CD4-positive, alpha-beta memory T cell (primary cell): ENCODE results near the gene RANBP10. TPM values are rescaled to one million over a fixed set of nuclear protein-coding genes. Genes with fewer than 3 reads are reported as not detected.

Source experiments
- CTCF ChIA-PET: fragments of 350-600 bp; sonication (Branson Sonifier 250); formaldehyde crosslinking; loops from one replicate; lab custom pipeline; 2021; ENCODE audit warnings: inconsistent platforms; ENCODE audit not compliant: partially characterized antibody; lab: Charles Lee
- POLR2A ChIA-PET: fragments of 350-600 bp; sonication (Branson Sonifier 250); formaldehyde crosslinking; loops from one replicate; lab custom pipeline; 2021; ENCODE audit not compliant: partially characterized antibody; lab: Charles Lee
- DNase-seq, 5 donors: peaks; one replicate each; pipeline versions ENCODE4 v3.0.0 to v3.0.0-alpha.2; 2020 to 2022; ENCODE audit warnings: mixed read lengths in 1 of 5
- H3K27ac ChIP-seq: one replicate; pipeline ENCODE4 v1.7.0; 2013; ENCODE audit warnings: low read depth, low read length
- H3K27me3 ChIP-seq: 2 replicates; pipeline ENCODE4 v1.7.0; 2013; ENCODE audit warnings: mild to moderate bottlenecking, low read length, moderate library complexity; ENCODE audit not compliant: insufficient read depth
- H3K36me3 ChIP-seq: 2 replicates; pipeline ENCODE4 v1.7.0; 2013; ENCODE audit warnings: mild to moderate bottlenecking, low read length, moderate library complexity; ENCODE audit not compliant: insufficient read depth
- H3K4me1 ChIP-seq: 2 replicates; pipeline ENCODE4 v1.7.0; 2013; ENCODE audit warnings: mild to moderate bottlenecking, low read length, moderate library complexity; ENCODE audit not compliant: insufficient read depth
- H3K4me3 ChIP-seq, 2 donors: one replicate each; pipeline ENCODE4 v1.7.0; 2013; ENCODE audit warnings: low read length in 2 of 2, mild to moderate bottlenecking in 1 of 2
- H3K9me3 ChIP-seq, 2 donors: one replicate each; pipeline ENCODE4 v1.7.0; 2013; ENCODE audit warnings: low read length in 2 of 2, control low read depth in 1 of 2; ENCODE audit not compliant: control insufficient read depth in 1 of 2
- H3K27ac Mint-ChIP-seq, 7 donors: one replicate each; pipeline ENCODE4 v1.8.0; 2020 to 2021; ENCODE audit warnings: mixed read lengths in 7 of 7, mild to moderate bottlenecking in 6 of 7, inconsistent platforms in 3 of 7, moderate library complexity in 3 of 7
- H3K27me3 Mint-ChIP-seq, 2 donors: one replicate each; pipeline ENCODE4 v1.8.0; 2020 to 2021; ENCODE audit warnings: mixed read lengths in 2 of 2
- H3K36me3 Mint-ChIP-seq, 2 donors: one replicate each; pipeline ENCODE4 v1.8.0; 2020 to 2021; ENCODE audit warnings: mixed read lengths in 2 of 2, inconsistent platforms in 1 of 2, mild to moderate bottlenecking in 1 of 2
- H3K4me1 Mint-ChIP-seq, 4 donors: one replicate each; pipeline ENCODE4 v1.8.0; 2020 to 2021; ENCODE audit warnings: mixed read lengths in 4 of 4, mild to moderate bottlenecking in 1 of 4
- H3K4me3 Mint-ChIP-seq, 8 donors: one replicate each; pipeline ENCODE4 v1.8.0; 2020 to 2021; ENCODE audit warnings: mixed read lengths in 8 of 8, mild to moderate bottlenecking in 7 of 8, moderate library complexity in 6 of 8, inconsistent platforms in 3 of 8
- H3K9me3 Mint-ChIP-seq, 8 donors: one replicate each; pipeline ENCODE4 v1.8.0; 2020 to 2021; ENCODE audit warnings: mixed read lengths in 8 of 8, mild to moderate bottlenecking in 5 of 8, inconsistent platforms in 3 of 8, moderate library complexity in 1 of 8
- intact Hi-C: fragments of 100-400 bp; cut with micrococcal nuclease; formaldehyde crosslinking; loops from one replicate; pipeline ENCODE4 v1.15.1; 2023
- polyA plus RNA-seq, 2 donors: library from polyadenylated mRNA; unstranded; fragments of 300-500 nt; fragmentation: Illumina TruSeq; gene quantifications; one replicate each; pipeline ENCODE4 v1.2.3, GENCODE V29; 2021
- total RNA-seq, 2 experiments: library from RNA; stranded (reverse); gene quantifications; one replicate each; pipeline ENCODE4 v1.2.3, GENCODE V29; 2021

The RANBP10 gene
- total and polyA plus RNA-seq, 4 experiments from 2014 or later, result 7.1 to 27.8 (median 20.1) TPM

GRCh38 chr16:67720236-67720635, 86.1 kb downstream of the RANBP10 start:
- peak overlapping the region; percentile 69 to 81 for H3K4me3 ChIP-seq
- Mint-ChIP-seq H3K4me1 (peaks cover 29 to 50% (median 37%) of the 10 kb centered on the region in 4 donors), H3K9me3 (no peaks in the 10 kb centered on the region), H3K27me3 (no peaks in the 10 kb centered on the region), H3K27ac (peak overlapping the region; percentile 89 to 100 (median 98)), H3K4me3 (peak overlapping the region; percentile 94 to 99 (median 97)), H3K36me3 (peaks cover 5 to 20% of the 10 kb centered on the region in 2 donors)
- POLR2A ChIA-PET, result interaction anchor here (1.0 to 3.0 kb wide), 12 partner anchors 8 to 216 kb away, joined by 3 to 15 read pairs (median 5); partner anchors contain the start of genes C16orf86, CTCF, ENKD1 and PSMB10
- H3K27ac ChIP-seq, result peak overlapping the region; percentile 83
- no peaks in the 10 kb centered on the region for H3K27me3 ChIP-seq
- intact Hi-C loops, result no loop called here
- H3K36me3 ChIP-seq, result no peaks in the 10 kb centered on the region
- no peak for DNase-seq
- CTCF ChIA-PET, result interaction anchor here (0.9 to 3.6 kb wide), 5 partner anchors 9 to 199 kb away, joined by 3 to 25 read pairs (median 8); no protein-coding TSS in a partner anchor
- no peaks in the 10 kb centered on the region for H3K9me3 ChIP-seq
- H3K4me1 ChIP-seq, result peaks cover 27% of the 10 kb centered on the region

GRCh38 chr16:67719778-67720144, 86.6 kb downstream of the RANBP10 start:
- DNase-seq, result no peak
- Mint-ChIP-seq H3K9me3 (no peaks in the 10 kb centered on the region), H3K4me1 (peaks cover 29 to 50% (median 39%) of the 10 kb centered on the region in 4 donors), H3K27me3 (no peaks in the 10 kb centered on the region), H3K27ac (peak overlapping the region; percentile 89 to 100 (median 98)), H3K36me3 (peaks cover 0 to 17% of the 10 kb centered on the region in 2 donors), H3K4me3 (peak overlapping the region; percentile 94 to 99 (median 97))
- peak overlapping the region; percentile 83 for H3K27ac ChIP-seq
- no peaks in the 10 kb centered on the region for H3K36me3 ChIP-seq
- no peaks in the 10 kb centered on the region for H3K27me3 ChIP-seq
- CTCF ChIA-PET, result interaction anchor here (0.6 to 3.6 kb wide), 8 partner anchors 32 to 238 kb away, joined by 3 to 25 read pairs (median 5); partner anchors contain the start of genes ACD, ATP6V0D1, RANBP10 and TSNAXIP1
- no peaks in the 10 kb centered on the region for H3K9me3 ChIP-seq
- H3K4me1 ChIP-seq, result peaks cover 27% of the 10 kb centered on the region
- POLR2A ChIA-PET, result interaction anchor here (0.9 to 3.0 kb wide), 23 partner anchors 9 to 365 kb away, joined by 3 to 15 read pairs (median 6); partner anchors contain the start of genes ACD, C16orf86, CARMIL2 and CTCF
- intact Hi-C loops, result loop anchor here (1.0 to 5.0 kb wide), 3 partner anchors 57 to 157 kb away; partner anchors contain the start of genes ACD, CTCF, PARD6A and RANBP10
- H3K4me3 ChIP-seq, result peak overlapping the region; percentile 69 to 81

GRCh38 chr16:67719048-67719777, 87.1 kb downstream of the RANBP10 start, which contains the start of gene GFOD2:
Gene GFOD2, minus strand, starts transcription at chr16:67719316. Its CDS starts 33,601 bp downstream, at chr16:67685715.
- H3K4me3 ChIP-seq, result peak within 1 kb of the TSS; percentile 69 to 81
- peak; percentile 95 to 99 (median 96) for DNase-seq
- H3K27me3 Mint-ChIP-seq, result no peaks in the 10 kb centered on the region
- ChIA-PET POLR2A (interaction anchor here (0.9 to 3.0 kb wide), 23 partner anchors 10 to 366 kb away, joined by 3 to 15 read pairs (median 6); partner anchors contain the start of genes ACD, C16orf86, CARMIL2 and CTCF), CTCF (interaction anchor here (0.6 to 3.6 kb wide), 9 partner anchors 33 to 238 kb away, joined by 3 to 25 read pairs (median 5); partner anchors contain the start of genes ACD, ATP6V0D1, CARMIL2 and RANBP10)
- peak within 1 kb of the TSS; percentile 94 to 99 (median 97) for H3K4me3 Mint-ChIP-seq
- no peaks in the 10 kb centered on the region for H3K9me3 Mint-ChIP-seq
- H3K4me1 Mint-ChIP-seq, result peaks cover 29 to 50% (median 40%) of the 10 kb centered on the region in 4 donors
- peak within 1 kb of the TSS; percentile 89 to 100 (median 98) for H3K27ac Mint-ChIP-seq
- peaks cover 27% of the 10 kb centered on the region for H3K4me1 ChIP-seq
- peaks cover 0 to 14% of the 10 kb centered on the region in 2 donors for H3K36me3 Mint-ChIP-seq
- intact Hi-C loops, result loop anchor here (1.0 to 5.0 kb wide), 3 partner anchors 57 to 157 kb away; partner anchors contain the start of genes ACD, CTCF, PARD6A and RANBP10
- no peaks in the 10 kb centered on the region for H3K9me3 ChIP-seq
- peak within 1 kb of the TSS; percentile 83 for H3K27ac ChIP-seq
- no peaks in the 10 kb centered on the region for H3K36me3 ChIP-seq
- no peaks in the 10 kb centered on the region for H3K27me3 ChIP-seq

- H3K36me3 Mint-ChIP-seq, result peaks cover 0 to 16% of the 10 kb centered on the region in 2 donors
Measured at GRCh38 chr16:67718668-67719047, 87.7 kb downstream of the RANBP10 start.

GRCh38 chr16:67716097-67716496, 90.3 kb downstream of the RANBP10 start:
- DNase-seq, result no peak
- H3K4me1 ChIP-seq, result peaks cover 27% of the 10 kb centered on the region
- H3K36me3 ChIP-seq, result no peaks in the 10 kb centered on the region
- H3K27ac ChIP-seq, result no peak overlapping the region
- peak overlapping the region in 1 of 8 donors; percentile 11 for H3K4me3 Mint-ChIP-seq
- H3K9me3 Mint-ChIP-seq, result no peaks in the 10 kb centered on the region
- peaks cover 3 to 20% of the 10 kb centered on the region in 2 donors for H3K36me3 Mint-ChIP-seq
- peaks cover 41 to 65% (median 52%) of the 10 kb centered on the region in 4 donors for H3K4me1 Mint-ChIP-seq
- H3K27me3 Mint-ChIP-seq, result no peaks in the 10 kb centered on the region
- no peaks in the 10 kb centered on the region for H3K9me3 ChIP-seq
- no peak overlapping the region for H3K27ac Mint-ChIP-seq
- intact Hi-C loops, result loop anchor here (5.0 kb wide), 1 partner anchor 54 kb away; the partner anchor contains the start of genes ACD and PARD6A
- no peak overlapping the region for H3K4me3 ChIP-seq
- no peaks in the 10 kb centered on the region for H3K27me3 ChIP-seq
- CTCF ChIA-PET, result interaction anchor here (0.8 to 1.8 kb wide), 2 partner anchors 169 to 195 kb away, joined by 3 to 4 read pairs; no protein-coding TSS in a partner anchor
- POLR2A ChIA-PET, result interaction anchor here (1.2 kb wide), 1 partner anchor 13 kb away, joined by 3 read pairs; no protein-coding TSS in a partner anchor

More at GRCh38 chr16:67718668-67719047, 87.7 kb downstream of the RANBP10 start:
- peak overlapping the region; percentile 83 for H3K27ac ChIP-seq
- H3K4me1 Mint-ChIP-seq, result peaks cover 30 to 54% (median 42%) of the 10 kb centered on the region in 4 donors
- no peaks in the 10 kb centered on the region for H3K27me3 ChIP-seq
- peak overlapping the region in 6 of 7 donors; percentile 77 to 98 (median 87) for H3K27ac Mint-ChIP-seq
- no peaks in the 10 kb centered on the region for H3K27me3 Mint-ChIP-seq
- H3K4me3 Mint-ChIP-seq, result peak overlapping the region; percentile 94 to 99 (median 97)
- H3K9me3 Mint-ChIP-seq, result no peaks in the 10 kb centered on the region
- peak overlapping the region; percentile 69 to 81 for H3K4me3 ChIP-seq
- POLR2A ChIA-PET, result interaction anchor here (0.9 to 3.0 kb wide), 20 partner anchors 10 to 366 kb away, joined by 3 to 15 read pairs (median 6); partner anchors contain the start of genes ACD, C16orf86, CARMIL2 and CTCF
- intact Hi-C loops, result loop anchor here (1.0 to 5.0 kb wide), 3 partner anchors 56 to 156 kb away; partner anchors contain the start of genes ACD, CTCF, PARD6A and RANBP10
- DNase-seq, result peak in 1 of 5 donors; percentile 22
- CTCF ChIA-PET, result interaction anchor here (0.7 to 3.6 kb wide), 9 partner anchors 46 to 237 kb away, joined by 4 to 25 read pairs (median 7); partner anchors contain the start of genes ACD, ATP6V0D1, CARMIL2 and RANBP10
- H3K9me3 ChIP-seq, result no peaks in the 10 kb centered on the region
- H3K4me1 ChIP-seq, result peaks cover 27% of the 10 kb centered on the region
- no peaks in the 10 kb centered on the region for H3K36me3 ChIP-seq

- no peaks in the 10 kb centered on the region for H3K36me3 ChIP-seq
- no peaks in the 10 kb centered on the region for H3K27me3 ChIP-seq
- Mint-ChIP-seq H3K9me3 (no peaks in the 10 kb centered on the region), H3K27me3 (no peaks in the 10 kb centered on the region), H3K4me1 (peaks cover 31 to 56% (median 44%) of the 10 kb centered on the region in 4 donors), H3K4me3 (no peak overlapping the region), H3K36me3 (peaks cover 8 to 19% of the 10 kb centered on the region in 2 donors), H3K27ac (peak overlapping the region in 1 of 7 donors; percentile 5)
- ChIA-PET POLR2A (interaction anchor here (1.5 kb wide), 1 partner anchor 87 kb away, joined by 6 read pairs; no protein-coding TSS in a partner anchor), CTCF (interaction anchor here (0.7 to 1.2 kb wide), 5 partner anchors 10 to 703 kb away, joined by 3 to 4 read pairs (median 3); no protein-coding TSS in a partner anchor)
- no peaks in the 10 kb centered on the region for H3K9me3 ChIP-seq
- DNase-seq, result no peak
- intact Hi-C loops, result no loop called here
- H3K4me3 ChIP-seq, result no peak overlapping the region
- peaks cover 17% of the 10 kb centered on the region for H3K4me1 ChIP-seq
- H3K27ac ChIP-seq, result no peak overlapping the region
Measured at GRCh38 chr16:67714522-67714921, 91.8 kb downstream of the RANBP10 start.
